Stimulated activated CD4-positive, alpha-beta T cell treated with anti-CD3 and anti-CD28 coated beads, Interleukin-2, amount 100 ng/mL, for 24 hours (primary cell): ENCODE results near the gene PPIL4.

Source experiments
- DNase-seq, 2 donors: peaks; one replicate each; pipeline ENCODE4 v3.0.0-alpha.2; 2020

Gene PPIL4

DNA sequence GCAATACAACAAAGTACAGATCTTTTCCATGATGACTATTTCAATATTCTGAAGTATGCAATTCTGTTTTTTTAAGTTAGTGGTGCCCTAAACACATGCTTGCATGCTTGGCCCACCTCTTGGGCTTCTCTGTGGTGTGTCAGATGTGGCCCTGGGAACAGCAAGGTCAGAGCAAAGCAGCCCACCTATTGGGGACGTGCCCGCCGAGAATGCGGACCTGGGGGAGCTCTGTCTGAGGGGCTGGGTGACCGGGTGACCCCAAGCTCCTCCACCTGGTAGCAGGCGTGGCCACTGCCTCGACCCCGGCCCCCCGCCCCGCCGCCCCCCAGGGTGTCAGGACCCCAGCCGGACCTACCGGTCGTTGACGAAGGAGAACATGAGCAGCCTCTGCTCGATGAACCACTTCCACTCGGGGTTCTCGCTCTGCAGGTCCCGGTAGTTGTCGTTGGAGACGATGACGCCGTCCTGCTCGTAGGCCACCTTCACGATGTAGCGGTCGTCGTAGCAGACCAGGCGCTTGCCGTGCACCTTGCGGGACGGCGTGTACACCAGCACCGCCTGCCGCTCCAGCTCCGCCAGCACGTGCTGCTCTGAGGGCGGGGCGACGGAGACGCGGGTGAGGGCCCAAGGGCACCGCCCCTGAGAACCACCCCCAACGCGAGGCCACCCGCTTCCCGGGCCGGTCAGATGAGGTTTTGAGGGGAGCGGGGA, 89.4 kb downstream of the PPIL4 start:
- DNase-seq: no peak

DNA sequence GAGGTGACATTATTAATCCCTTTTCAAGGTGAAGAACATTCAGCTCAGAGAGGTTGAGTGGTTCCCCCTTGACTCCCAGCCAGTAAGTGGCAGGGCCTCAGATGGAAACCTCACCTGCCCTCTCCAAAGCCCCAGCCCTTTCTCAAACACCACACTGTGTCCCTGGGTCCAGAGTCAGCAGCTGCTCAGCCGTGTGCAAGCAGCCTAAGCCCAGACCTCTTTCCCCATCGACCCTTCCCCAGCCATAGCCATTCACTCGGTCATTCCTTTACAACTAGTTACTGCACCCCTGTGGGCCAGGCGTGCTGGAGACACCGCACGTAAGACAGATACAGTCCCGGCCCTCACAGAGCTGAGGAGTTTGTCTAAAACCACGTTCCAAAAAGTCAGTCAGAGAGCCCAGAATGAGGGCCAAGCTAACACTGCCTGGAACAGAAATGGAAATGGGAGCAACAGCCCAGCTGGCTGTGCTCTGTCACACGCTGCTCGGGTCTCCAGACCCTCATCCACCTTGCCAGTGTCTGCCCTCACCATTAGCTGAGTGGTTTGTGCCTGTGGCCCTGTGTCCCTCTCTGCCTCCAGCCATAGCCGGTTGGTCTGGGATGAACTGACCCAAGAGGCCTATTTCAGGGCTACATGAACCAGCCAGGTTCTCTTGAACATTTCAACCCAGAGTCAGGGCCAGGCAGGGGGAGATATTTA, 90.7 kb downstream of the PPIL4 start:
- DNase-seq: no peak
